Measurements from ENCODE around the gene SMIM1. TPM values are rescaled to one million over a fixed set of nuclear protein-coding genes. Genes with fewer than 3 reads are reported as not detected.
A peak's percentile ranks its signal among the peaks of the same experiment; 100 is the strongest.

Gene SMIM1
- total and polyA plus RNA-seq, 8 donors = 3.1 to 15.1 (median 6.4) TPM

GRCh38 chr1:3727042-3727824, 45.3 kb upstream of the SMIM1 start:
- intact Hi-C loops (cut with DNase I) = no loop called here
- Histone ChIP-seq H3K4me1 (no peaks in the 10 kb centered on the region), H3K4me3 (no peak overlapping the region), H3K36me3 (no peaks in the 10 kb centered on the region), H3K27me3 (no peaks in the 10 kb centered on the region), H3K27ac (no peak overlapping the region), H3K9me3 (no peaks in the 10 kb centered on the region)
- FAIRE-seq (no peak), DNase-seq (peak in 1 of 6 donors; percentile 65), ATAC-seq (peak in 2 of 4 donors; percentile 24 to 60)
- 41 to 51% methylated on average over 32 to 37 of the region's 37 CpGs for WGBS, 2 donors
- TF ChIP-seq CTCF (IDR thresholded peaks at IDR 0.05) = no peak

GRCh38 chr1:3727825-3728776, 44.4 kb upstream of the SMIM1 start:
- Histone ChIP-seq H3K4me1 (no peaks in the 10 kb centered on the region), H3K36me3 (no peaks in the 10 kb centered on the region), H3K27ac (no peak overlapping the region), H3K9me3 (no peaks in the 10 kb centered on the region), H3K27me3 (no peaks in the 10 kb centered on the region), H3K4me3 (no peak overlapping the region)
- no peak for ATAC-seq
- no peak for FAIRE-seq
- TF ChIP-seq CTCF (IDR thresholded peaks at IDR 0.05) = no peak
- intact Hi-C loops (cut with DNase I) = no loop called here
- peak in 1 of 6 donors; percentile 67 for DNase-seq
- 66 to 80% methylated on average over 31 of the region's 31 CpGs for WGBS, 2 donors

- Histone ChIP-seq H3K4me3 (no peak overlapping the region), H3K27me3 (no peaks in the 10 kb centered on the region), H3K4me1 (no peaks in the 10 kb centered on the region), H3K9me3 (no peaks in the 10 kb centered on the region), H3K27ac (no peak overlapping the region), H3K36me3 (no peaks in the 10 kb centered on the region)
- no peak for ATAC-seq
- no peak for FAIRE-seq
- WGBS, 2 donors = 66 to 77% methylated on average over 31 to 32 of the region's 32 CpGs
- intact Hi-C loops (cut with DNase I) = no loop called here
- no peak for TF ChIP-seq CTCF (IDR thresholded peaks at IDR 0.05)
- peak in 1 of 6 donors; percentile 67 for DNase-seq
Measured at GRCh38 chr1:3729594-3730542, 42.7 kb upstream of the SMIM1 start.

- H3K4me1 ChIP-seq = no peaks in the 10 kb centered on the region
- H3K36me3 ChIP-seq = no peaks in the 10 kb centered on the region
- H3K27me3 ChIP-seq = no peaks in the 10 kb centered on the region
- H3K27ac ChIP-seq = no peak overlapping the region
- no peak overlapping the region for H3K4me3 ChIP-seq
- no peak for TF ChIP-seq CTCF (IDR thresholded peaks at IDR 0.05)
- no peak for FAIRE-seq
- H3K9me3 ChIP-seq = no peaks in the 10 kb centered on the region
- no peak for ATAC-seq
- intact Hi-C loops (cut with DNase I) = no loop called here
- 71 to 83% methylated on average over 25 of the region's 25 CpGs for WGBS, 2 donors
- DNase-seq = peak in 1 of 6 donors; percentile 62
Measured at GRCh38 chr1:3730543-3731247, 41.9 kb upstream of the SMIM1 start.
